Epidermal melanocyte (primary cell): ENCODE data around the gene RIN1.

Source experiments
- DNase-seq: peaks from one replicate; pipeline ENCODE4 v3.0.0; 2011; ENCODE audit warnings: low spot score; ENCODE audit not compliant: insufficient read length

RIN1 gene

GRCh38 chr11:66282468-66283455 is 53.5 kb downstream of the RIN1 start:
- peak; percentile 98 for DNase-seq
